SKM-1 (cell line): ENCODE data around the gene AMPD2.
A peak's percentile ranks its signal among the peaks of the same experiment; 100 is the strongest.

Experiments used
- DNase-seq: peaks from one replicate; lab custom pipeline; 2025; ENCODE audit not compliant: unreplicated experiment; lab: John Stamatoyannopoulos, UW

Gene AMPD2

DNA sequence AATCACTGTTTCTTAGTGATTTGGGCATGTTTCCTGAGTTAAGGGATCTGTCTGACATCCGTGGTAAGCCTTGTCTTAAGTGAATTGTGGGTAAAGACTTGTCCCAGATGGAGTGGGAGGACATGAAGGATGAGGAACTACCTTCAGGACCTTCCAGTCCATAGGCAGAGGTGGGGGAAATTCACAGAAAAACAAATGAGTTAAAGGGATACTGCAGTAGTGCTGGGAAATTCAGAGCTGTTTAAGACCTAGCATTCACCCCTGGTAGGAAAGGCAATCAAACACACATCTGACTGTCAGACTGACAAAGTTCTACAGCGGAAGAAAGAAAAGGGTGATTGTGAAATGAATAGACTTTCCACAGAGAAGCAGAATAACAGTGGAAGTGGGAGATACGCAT, 3.2 kb upstream of the AMPD2 start:
- DNase-seq = no peak

GRCh38 chr1:109617291-109617801, 2.3 kb upstream of the AMPD2 start:
- DNase-seq = no peak

DNA sequence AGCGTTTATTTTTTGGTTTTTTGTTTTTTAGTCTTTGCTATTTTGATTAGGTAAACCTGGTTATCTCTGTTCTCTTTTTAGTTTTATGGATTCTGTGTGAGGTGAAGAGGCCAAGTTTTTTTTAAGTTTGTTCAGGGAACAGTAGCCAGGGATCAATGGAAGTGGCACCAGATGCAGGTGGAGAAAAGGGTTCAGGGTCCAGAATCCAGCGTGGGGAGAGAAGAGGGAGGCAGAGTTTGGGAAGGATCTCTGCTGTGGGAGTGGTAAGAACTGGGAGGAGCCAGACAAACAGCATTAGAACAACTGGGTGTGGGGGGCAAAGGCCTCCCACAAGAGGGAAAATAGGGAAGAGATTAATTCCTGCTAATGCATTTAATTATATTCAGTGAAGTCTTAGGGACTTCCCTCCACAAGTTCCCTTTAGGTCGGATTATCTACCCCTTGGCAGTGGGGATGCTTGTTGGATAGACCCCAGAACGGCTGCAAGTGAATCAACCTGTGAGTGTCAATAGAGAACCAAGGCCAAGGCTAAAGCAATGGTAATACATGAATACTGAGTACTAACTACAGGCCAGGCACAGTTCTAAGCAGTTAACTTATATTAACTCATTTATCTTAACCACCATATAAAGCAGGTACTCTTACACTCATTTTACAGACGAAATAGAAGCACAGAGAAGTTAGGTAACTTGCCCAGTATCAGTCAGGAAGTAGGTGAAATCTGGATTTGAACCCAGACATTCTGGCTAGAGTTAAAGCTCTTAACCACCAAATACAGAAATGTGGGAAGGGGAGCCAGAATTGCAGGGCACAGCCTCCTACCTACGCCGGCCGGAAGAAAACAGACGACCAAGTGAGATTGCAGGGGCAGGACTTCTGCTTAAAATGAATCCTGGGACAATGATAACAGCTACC, 719 bp upstream of the AMPD2 start:
- DNase-seq = no peak

DNA sequence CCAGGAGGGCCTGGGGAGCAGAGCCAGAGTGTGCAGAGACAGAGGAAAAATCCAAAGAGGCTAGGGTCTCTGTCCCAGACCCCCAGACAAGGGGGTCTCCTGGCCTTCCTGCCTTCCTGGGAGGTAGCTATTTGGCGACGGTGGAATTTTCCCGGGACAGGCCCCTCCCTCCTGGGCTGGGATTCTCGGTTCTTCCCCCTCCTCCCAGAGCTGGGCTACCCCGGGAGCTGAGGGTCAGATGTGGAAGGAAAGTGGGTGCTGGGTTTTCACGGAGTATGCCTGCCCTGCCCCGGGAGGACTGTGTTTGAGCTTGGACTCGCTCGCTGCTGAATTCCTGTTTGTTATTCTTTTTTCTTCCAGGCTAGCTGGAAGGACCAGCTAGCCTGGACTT, 759 bp downstream of the AMPD2 start:
- no peak for DNase-seq

GRCh38 chr1:109620841-109621286, 1.2 kb downstream of the AMPD2 start:
- peak; percentile 94 for DNase-seq

DNA sequence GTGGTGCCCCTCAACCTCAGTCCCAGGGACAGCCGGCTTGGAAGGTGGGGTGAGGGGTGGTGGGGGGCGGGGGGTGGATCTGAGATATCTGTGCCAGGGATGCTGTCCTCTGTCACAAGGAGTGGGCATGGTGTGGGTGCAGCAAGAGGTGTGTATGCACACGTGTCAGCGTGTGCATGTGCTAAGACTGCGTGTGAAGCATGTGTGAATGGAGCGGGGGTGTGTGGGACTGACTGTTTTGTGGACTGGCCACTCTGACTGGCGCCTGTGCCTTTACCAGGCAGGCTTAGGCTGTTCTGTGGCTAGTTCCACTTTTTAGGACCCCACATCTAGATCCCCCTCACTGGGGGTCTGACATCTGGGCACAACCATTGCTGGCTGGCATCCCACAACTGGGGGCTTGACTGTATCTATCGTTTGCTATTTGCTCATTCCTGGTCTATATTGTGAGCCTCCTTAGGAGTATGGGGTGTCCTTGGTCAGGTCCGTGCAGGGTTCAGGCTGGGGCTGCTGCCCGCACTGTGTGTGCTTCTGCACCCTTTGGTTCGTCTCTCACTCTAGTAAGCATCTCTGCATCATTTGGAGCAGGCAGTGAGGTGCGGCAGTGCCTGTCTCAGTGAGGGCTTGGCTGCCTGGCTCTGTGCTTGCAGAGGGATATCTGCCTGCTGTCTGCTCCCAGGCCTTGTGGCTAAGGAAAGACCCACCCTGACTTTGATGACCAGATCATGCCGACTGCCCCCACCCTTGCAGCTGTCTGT, 1.9 kb downstream of the AMPD2 start:
- no peak for DNase-seq

DNA sequence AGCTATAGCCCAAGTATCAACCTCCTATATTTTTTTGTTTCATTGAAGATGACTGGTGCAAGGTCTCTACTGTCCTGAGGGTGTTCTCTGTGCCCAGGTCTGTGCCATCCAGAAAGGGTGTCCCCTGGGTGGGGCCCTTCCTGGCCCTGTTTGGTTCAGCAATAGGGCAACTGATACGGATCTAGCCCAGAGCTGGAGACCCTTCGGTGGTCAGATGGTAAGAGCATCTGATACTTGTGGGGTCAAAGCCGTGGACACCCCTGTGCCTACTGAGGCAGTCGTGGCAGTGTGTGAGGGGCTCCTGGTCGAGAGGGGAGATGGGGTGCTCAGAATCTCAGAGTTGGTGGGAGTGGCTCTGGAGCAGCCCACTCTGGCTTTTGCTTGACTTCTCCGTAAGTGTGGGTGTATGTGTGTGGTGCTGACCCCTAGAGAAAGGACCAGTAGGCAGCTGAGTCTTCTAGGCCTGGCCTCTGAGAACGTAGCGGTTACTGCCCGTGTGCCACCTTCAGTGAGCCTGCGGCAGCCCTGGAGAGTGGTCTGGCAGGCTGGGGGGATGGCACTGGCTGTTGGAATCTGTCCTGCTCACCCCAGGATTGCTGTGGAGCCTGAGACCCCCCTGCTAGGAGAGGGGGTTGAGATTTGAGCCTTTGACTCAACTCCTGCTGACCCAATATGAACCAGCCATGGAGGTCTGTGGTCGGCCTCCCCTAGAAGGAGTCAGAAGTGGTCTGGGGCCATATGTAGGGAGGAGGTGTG, 2.7 kb downstream of the AMPD2 start:
- DNase-seq = no peak

DNA sequence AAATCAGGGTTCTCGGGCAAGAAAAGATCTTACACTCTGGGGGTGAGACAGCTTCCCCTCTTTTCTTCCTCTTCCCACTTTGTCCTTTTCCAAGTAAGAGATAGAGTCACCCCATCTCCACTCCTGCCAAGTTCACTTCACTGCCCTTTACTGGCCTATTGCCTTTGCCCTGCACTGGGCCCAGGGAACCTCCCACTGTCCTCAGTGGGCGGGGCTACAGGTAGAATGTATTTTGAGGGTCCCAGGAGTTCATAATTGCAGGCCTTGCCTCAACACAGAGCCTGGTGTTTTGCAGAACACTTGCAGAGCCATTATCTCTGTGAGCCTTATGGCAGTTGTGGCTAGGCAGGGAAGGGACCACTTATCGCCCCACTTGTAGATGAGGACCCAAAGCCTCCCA, 3.3 kb downstream of the AMPD2 start:
- no peak for DNase-seq

DNA sequence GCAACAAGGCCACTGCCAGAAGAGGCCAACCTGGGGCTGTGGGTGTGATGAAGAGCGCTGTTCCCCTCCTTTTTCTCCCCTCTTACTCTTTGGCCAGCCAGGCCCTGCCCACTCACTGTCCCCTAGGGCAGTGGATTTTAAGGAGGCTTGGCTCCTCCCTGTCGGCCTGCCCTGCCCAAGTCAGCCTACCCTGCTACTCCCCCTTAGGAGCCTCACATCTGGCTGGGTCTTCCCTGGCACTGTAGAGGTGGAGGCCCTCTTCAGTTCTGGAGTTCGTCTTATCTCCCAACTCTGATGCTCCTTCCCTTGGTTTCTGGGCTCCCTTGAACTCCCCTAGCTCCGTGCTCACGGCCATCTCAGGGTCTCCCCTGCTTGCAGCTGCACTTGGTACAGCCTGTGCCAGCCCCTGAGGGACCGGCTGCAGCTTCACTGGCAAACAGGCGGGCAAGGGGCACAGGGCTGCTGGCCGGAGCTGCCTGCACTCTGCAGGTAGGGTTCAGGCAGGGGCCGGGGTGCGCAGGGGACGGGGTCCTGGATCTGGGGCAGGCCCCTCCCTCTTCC, 4.0 kb downstream of the AMPD2 start:
- no peak for DNase-seq

DNA sequence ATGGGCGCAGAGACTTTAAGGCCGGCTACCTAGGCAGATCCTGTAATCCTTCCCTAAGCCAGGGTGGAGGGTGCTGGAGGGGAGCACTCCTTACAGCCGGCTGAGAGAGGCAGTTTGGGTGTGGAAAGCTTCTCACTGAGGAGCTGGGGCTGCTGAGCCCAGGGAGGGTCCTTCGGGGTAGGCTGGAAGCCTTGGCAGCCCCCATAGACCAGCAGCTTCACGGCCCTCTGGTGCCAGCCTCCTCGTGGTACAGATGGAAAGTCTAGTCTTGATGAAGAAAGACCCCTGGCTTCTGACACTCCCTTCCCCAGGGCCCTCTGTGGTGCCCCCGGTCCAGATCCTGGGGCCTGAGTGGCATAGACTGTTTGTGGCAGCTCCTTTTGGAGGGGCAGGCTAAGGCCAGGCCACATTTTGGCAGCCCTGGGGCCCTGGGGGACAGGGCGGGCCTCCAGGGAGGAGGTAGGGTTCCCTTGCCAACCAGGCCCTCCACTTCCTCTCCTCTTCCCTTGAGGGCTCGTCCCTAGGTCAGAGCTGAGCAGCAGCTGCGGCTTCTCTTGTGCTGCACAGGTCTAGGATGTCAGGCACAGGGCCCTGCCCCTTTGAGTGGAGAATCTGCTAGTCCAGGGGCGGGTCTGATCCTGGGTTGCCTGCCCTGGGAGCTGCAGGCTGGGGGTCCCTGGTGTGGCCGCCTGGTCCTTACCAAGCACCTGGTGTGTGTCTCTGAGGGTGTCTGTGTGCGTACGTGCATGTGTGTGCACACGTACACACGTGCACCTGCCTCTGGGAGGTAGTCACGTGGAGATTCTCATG, 4.8 kb downstream of the AMPD2 start:
- no peak for DNase-seq

- DNase-seq = no peak
Observed at GRCh38 chr1:109625176-109625575, 5.5 kb downstream of the AMPD2 start.

GRCh38 chr1:109625601-109626560, 6.2 kb downstream of the AMPD2 start:
- DNase-seq = no peak

DNA sequence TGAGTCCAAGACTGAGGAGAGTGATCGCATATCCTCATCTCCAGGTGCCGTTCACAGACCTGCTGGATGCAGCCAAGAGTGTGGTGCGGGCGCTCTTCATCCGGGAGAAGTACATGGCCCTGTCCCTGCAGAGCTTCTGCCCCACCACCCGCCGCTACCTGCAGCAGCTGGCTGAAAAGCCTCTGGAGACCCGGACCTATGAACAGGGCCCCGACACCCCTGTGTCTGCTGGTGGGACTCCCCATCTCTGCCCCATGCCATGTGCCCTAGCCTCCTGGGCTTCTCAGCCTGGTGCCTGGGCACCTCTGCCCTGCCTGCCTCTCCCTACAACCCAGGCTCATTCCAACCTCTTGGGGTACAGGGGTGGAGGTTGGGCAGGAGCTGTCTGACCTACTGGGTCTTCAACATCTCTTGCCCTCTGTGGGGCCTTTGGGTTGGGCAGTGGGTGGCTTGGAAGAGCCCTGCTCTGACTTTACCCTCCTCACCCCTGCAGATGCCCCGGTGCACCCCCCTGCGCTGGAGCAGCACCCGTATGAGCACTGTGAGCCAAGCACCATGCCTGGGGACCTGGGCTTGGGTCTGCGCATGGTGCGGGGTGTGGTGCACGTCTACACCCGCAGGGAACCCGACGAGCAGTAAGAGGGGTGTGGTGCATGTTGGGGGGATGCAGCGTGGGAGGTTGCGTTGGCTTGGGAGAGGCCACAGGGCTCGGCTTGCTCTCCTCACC, 7.2 kb downstream of the AMPD2 start:
- no peak for DNase-seq

DNA sequence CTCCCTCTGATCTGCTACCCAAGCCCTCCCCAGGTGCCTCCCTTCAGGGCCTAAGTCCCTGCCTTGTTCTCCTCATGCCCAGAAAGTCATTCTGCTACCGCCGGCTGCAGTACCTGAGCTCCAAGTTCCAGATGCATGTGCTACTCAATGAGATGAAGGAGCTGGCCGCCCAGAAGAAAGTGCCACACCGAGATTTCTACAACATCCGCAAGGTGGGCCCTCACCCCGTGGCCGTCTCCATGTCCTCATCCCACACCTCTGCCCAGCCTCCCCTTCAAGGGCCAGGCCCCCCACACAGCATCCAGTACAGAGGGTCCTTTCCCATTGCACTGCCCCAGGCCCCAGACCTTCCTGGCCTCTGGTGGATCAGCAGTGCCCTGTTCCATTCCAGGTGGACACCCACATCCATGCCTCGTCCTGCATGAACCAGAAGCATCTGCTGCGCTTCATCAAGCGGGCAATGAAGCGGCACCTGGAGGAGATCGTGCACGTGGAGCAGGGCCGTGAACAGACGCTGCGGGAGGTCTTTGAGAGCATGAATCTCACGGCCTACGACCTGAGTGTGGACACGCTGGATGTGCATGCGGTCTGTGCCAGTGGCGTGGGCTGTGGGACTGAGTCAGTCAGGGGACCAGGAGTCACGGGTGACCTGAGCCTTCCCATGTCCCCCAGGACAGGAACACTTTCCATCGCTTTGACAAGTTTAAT, 8.2 kb downstream of the AMPD2 start:
- no peak for DNase-seq

DNA sequence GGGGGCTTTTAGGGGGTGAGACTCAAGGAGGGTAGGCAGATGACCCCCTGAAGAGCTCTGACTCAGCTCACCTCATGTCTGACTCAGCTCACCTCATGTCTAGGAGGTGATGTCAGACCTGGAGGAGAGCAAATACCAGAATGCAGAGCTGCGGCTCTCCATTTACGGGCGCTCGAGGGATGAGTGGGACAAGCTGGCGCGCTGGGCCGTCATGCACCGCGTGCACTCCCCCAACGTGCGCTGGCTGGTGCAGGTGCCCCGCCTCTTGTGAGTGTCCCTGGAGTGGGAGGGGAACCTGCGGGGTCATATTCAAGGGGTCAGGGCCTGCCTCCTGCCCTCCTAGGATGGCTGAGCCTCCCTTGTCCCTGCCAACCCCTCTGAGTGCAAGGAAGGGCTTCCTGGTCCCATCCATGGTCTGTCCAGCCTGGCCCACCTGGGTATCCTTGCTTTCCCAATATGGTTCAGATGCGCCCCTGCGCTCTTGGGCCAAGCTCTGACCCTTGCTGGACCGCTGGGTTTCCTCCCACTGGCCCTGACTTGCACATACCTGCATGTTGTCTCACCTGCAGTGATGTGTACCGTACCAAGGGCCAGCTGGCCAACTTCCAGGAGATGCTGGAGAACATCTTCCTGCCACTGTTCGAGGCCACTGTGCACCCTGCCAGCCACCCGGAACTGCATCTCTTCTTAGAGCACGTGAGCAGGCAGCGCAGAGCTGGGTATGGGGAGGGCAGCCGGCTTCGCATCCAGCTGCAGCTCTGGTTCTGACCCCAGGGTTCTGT, 9.1 kb downstream of the AMPD2 start:
- DNase-seq = no peak

- DNase-seq = no peak
Observed at GRCh38 chr1:109629372-109630030, 9.9 kb downstream of the AMPD2 start.
